Left forelimb (tissue), 1 donor: ENCODE results near the gene STARD3.
"Not testable (repeated sequence)": the region's sequence is repeated elsewhere in the genome, so short reads cannot be mapped to it uniquely, and the experiment has no call there.

ENCODE experiments used
- DNase-seq: peaks from one replicate; pipeline ENCODE4 v3.0.0-alpha.2; 2018; ENCODE audit warnings: low spot score

Gene STARD3

GRCh38 chr17:39636927-39637736 lies at the start of gene STARD3:
TSS of gene STARD3 (plus strand) at chr17:39637144. CDS start at chr17:39653532, 16,388 bp downstream.
- peak; percentile 94 for DNase-seq

- not testable (repeated sequence) for DNase-seq
Measured at GRCh38 chr17:39590180-39590579, 46.8 kb upstream of the STARD3 start.

- no peak for DNase-seq
Measured at GRCh38 chr17:39591958-39592954, 44.7 kb upstream of the STARD3 start.

GRCh38 chr17:39593371-39593770 lies 43.6 kb upstream of the STARD3 start:
- DNase-seq: no peak

- DNase-seq: no peak
Measured at GRCh38 chr17:39595294-39595693, 41.6 kb upstream of the STARD3 start.

GRCh38 chr17:39595928-39596510 lies 40.9 kb upstream of the STARD3 start:
- no peak for DNase-seq

GRCh38 chr17:39596543-39597267 lies 40.2 kb upstream of the STARD3 start:
- DNase-seq: no peak

GRCh38 chr17:39597372-39598046 lies 39.4 kb upstream of the STARD3 start:
- no peak for DNase-seq

- no peak for DNase-seq
Measured at GRCh38 chr17:39598047-39598481, 38.9 kb upstream of the STARD3 start.

GRCh38 chr17:39598630-39599003 lies 38.3 kb upstream of the STARD3 start:
- no peak for DNase-seq

- DNase-seq: no peak
Measured at GRCh38 chr17:39599004-39599664, 37.8 kb upstream of the STARD3 start.

- no peak for DNase-seq
Measured at GRCh38 chr17:39599665-39600231, 37.2 kb upstream of the STARD3 start.

GRCh38 chr17:39600288-39600996 lies 36.5 kb upstream of the STARD3 start:
- DNase-seq: no peak

GRCh38 chr17:39600997-39601597 lies 35.8 kb upstream of the STARD3 start:
- no peak for DNase-seq

GRCh38 chr17:39601758-39602532 lies 35.0 kb upstream of the STARD3 start:
- DNase-seq: no peak

- DNase-seq: no peak
Measured at GRCh38 chr17:39602533-39603303, 34.2 kb upstream of the STARD3 start.

- no peak for DNase-seq
Measured at GRCh38 chr17:39603304-39604016, 33.5 kb upstream of the STARD3 start.
